HG03175 (cell line): Measurements from ENCODE around the gene TRERF1.

ENCODE experiments used
- ATAC-seq: cut with Tn5 transposase; IDR thresholded peaks from one replicate; pipeline ENCODE4 v1.9.1; 2021; ENCODE audit warnings: mild to moderate bottlenecking, moderate library complexity; ENCODE audit not compliant: unreplicated experiment

The TRERF1 gene

GRCh38 chr6:42369568-42369967 is 82.2 kb downstream of the TRERF1 start:
- no peak for ATAC-seq

GRCh38 chr6:42368181-42368580 is 83.5 kb downstream of the TRERF1 start:
- no peak for ATAC-seq

GRCh38 chr6:42367353-42368011 is 84.2 kb downstream of the TRERF1 start:
- peak; percentile 78 for ATAC-seq

GRCh38 chr6:42366999-42367352 is 84.8 kb downstream of the TRERF1 start:
- no peak for ATAC-seq

- no peak for ATAC-seq
Measured at GRCh38 chr6:42366011-42366705, 85.6 kb downstream of the TRERF1 start.

GRCh38 chr6:42365021-42365420 is 86.7 kb downstream of the TRERF1 start:
- no peak for ATAC-seq

- no peak for ATAC-seq
Measured at GRCh38 chr6:42363926-42364849, 87.5 kb downstream of the TRERF1 start.

- ATAC-seq = no peak
Measured at GRCh38 chr6:42361036-42361435, 90.7 kb downstream of the TRERF1 start.

- ATAC-seq = no peak
Measured at GRCh38 chr6:42359021-42359420, 92.7 kb downstream of the TRERF1 start.

GRCh38 chr6:42355416-42355815 is 96.3 kb downstream of the TRERF1 start:
- ATAC-seq = no peak

- no peak for ATAC-seq
Measured at GRCh38 chr6:42354702-42355101, 97.0 kb downstream of the TRERF1 start.

- no peak for ATAC-seq
Measured at GRCh38 chr6:42352856-42353564, 98.7 kb downstream of the TRERF1 start.

GRCh38 chr6:42350911-42351310 is 100.8 kb downstream of the TRERF1 start:
- no peak for ATAC-seq

GRCh38 chr6:42349753-42350511 is 101.8 kb downstream of the TRERF1 start:
- ATAC-seq = no peak

- ATAC-seq = no peak
Measured at GRCh38 chr6:42347456-42347855, 104.3 kb downstream of the TRERF1 start.

- ATAC-seq = no peak
Measured at GRCh38 chr6:42345696-42346416, 105.9 kb downstream of the TRERF1 start.

- ATAC-seq = no peak
Measured at GRCh38 chr6:42344756-42345155, 107.0 kb downstream of the TRERF1 start.

GRCh38 chr6:42341771-42342553 is 109.8 kb downstream of the TRERF1 start:
- no peak for ATAC-seq

GRCh38 chr6:42341221-42341620 is 110.5 kb downstream of the TRERF1 start:
- ATAC-seq = no peak
